Measurements from ENCODE around the gene SIX3.

DNA sequence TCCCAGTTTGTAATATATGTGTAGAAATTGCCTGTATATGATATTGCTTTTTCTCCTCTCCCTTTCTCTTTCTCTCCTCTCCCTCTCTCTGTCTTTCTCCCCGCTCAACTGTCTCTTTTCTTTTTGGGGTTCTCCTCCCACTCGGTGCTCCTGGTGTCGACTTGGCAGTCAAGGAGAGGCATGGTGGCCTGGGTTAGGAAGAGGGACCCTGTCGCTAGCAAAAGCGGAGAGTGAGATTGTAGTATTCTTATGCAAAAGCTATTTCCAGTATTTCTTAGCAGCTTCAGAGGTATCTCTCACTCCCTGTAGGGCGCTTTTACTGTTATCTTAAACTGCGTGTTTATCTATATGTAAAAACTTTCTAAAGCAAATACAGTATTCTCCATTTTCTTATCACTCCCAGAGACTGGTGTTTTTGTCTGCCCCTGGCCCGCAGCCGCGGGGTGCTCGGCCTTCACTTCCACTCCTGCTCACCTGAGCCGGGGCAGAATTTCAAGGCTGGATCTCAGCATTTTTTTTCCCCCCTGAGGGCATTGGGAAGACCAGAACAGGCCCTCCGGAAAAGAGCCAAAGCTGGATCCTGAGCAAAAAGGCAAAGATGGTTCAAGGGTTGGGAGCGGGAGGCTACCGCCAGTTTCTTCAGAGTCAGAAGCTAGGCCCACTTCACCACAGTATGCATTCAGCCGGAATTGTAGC is 4.3 kb downstream of the SIX3 start:
- TF ChIP-seq, protein P1, sequence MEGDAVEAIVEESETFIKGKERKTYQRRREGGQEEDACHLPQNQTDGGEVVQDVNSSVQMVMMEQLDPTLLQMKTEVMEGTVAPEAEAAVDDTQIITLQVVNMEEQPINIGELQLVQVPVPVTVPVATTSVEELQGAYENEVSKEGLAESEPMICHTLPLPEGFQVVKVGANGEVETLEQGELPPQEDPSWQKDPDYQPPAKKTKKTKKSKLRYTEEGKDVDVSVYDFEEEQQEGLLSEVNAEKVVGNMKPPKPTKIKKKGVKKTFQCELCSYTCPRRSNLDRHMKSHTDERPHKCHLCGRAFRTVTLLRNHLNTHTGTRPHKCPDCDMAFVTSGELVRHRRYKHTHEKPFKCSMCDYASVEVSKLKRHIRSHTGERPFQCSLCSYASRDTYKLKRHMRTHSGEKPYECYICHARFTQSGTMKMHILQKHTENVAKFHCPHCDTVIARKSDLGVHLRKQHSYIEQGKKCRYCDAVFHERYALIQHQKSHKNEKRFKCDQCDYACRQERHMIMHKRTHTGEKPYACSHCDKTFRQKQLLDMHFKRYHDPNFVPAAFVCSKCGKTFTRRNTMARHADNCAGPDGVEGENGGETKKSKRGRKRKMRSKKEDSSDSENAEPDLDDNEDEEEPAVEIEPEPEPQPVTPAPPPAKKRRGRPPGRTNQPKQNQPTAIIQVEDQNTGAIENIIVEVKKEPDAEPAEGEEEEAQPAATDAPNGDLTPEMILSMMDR (IDR thresholded peaks at IDR 0.05): no peak
- TF ChIP-seq POLR2A (IDR thresholded peaks at IDR 0.05) (no peak), EP300 (IDR thresholded peaks at IDR 0.05) (no peak), POLR2AphosphoS5 (IDR thresholded peaks at IDR 0.05) (no peak)
